ENCODE measurements around the gene DLX3. TPM values are rescaled to one million over a fixed set of nuclear protein-coding genes. Genes with fewer than 3 reads are reported as not detected.

DLX3 gene
- total RNA-seq, 2 donors from 2014 or later = not detected

GRCh38 chr17:50028736-50029120 lies 33.7 kb upstream of the DLX3 start:
- H3K4me3 Mint-ChIP-seq = no peak overlapping the region
- H3K9me3 Mint-ChIP-seq = no peaks in the 10 kb centered on the region
- peaks cover 22% of the 10 kb centered on the region for H3K27me3 Mint-ChIP-seq
- H3K4me1 Mint-ChIP-seq = peaks cover 4% of the 10 kb centered on the region
- ATAC-seq (replicated peaks) = no peak
- H3K27ac Mint-ChIP-seq = no peak overlapping the region
- no peaks in the 10 kb centered on the region for H3K36me3 Mint-ChIP-seq (ENCODE audit: low read depth)

- peaks cover 22% of the 10 kb centered on the region for H3K27me3 Mint-ChIP-seq
- H3K9me3 Mint-ChIP-seq = no peaks in the 10 kb centered on the region
- no peak overlapping the region for H3K27ac Mint-ChIP-seq
- H3K36me3 Mint-ChIP-seq (ENCODE audit: low read depth) = no peaks in the 10 kb centered on the region
- ATAC-seq (replicated peaks) = no peak
- H3K4me1 Mint-ChIP-seq = peaks cover 4% of the 10 kb centered on the region
- H3K4me3 Mint-ChIP-seq = peak overlapping the region; percentile 48
Observed at GRCh38 chr17:50027881-50028735, 33.1 kb upstream of the DLX3 start.

GRCh38 chr17:50027172-50027880 lies 32.3 kb upstream of the DLX3 start:
- Mint-ChIP-seq H3K27ac (no peak overlapping the region), H3K4me1 (peaks cover 4% of the 10 kb centered on the region), H3K9me3 (no peaks in the 10 kb centered on the region), H3K27me3 (peaks cover 22% of the 10 kb centered on the region), H3K36me3 (ENCODE audit: low read depth) (no peaks in the 10 kb centered on the region), H3K4me3 (peak overlapping the region; percentile 48)
- peak; percentile 38 for ATAC-seq (replicated peaks)

GRCh38 chr17:50026837-50027171 lies 31.8 kb upstream of the DLX3 start:
- Mint-ChIP-seq H3K36me3 (ENCODE audit: low read depth) (no peaks in the 10 kb centered on the region), H3K27me3 (peaks cover 23% of the 10 kb centered on the region), H3K4me1 (peaks cover 4% of the 10 kb centered on the region), H3K9me3 (no peaks in the 10 kb centered on the region), H3K4me3 (no peak overlapping the region), H3K27ac (no peak overlapping the region)
- ATAC-seq (replicated peaks) = peak; percentile 78

- H3K9me3 Mint-ChIP-seq = no peaks in the 10 kb centered on the region
- H3K4me1 Mint-ChIP-seq = peaks cover 4% of the 10 kb centered on the region
- no peak overlapping the region for H3K4me3 Mint-ChIP-seq
- peaks cover 26% of the 10 kb centered on the region for H3K27me3 Mint-ChIP-seq
- H3K36me3 Mint-ChIP-seq (ENCODE audit: low read depth) = no peaks in the 10 kb centered on the region
- ATAC-seq (replicated peaks) = no peak
- H3K27ac Mint-ChIP-seq = no peak overlapping the region
Observed at GRCh38 chr17:50026046-50026675, 31.1 kb upstream of the DLX3 start.

- Mint-ChIP-seq H3K27ac (no peak overlapping the region), H3K36me3 (ENCODE audit: low read depth) (no peaks in the 10 kb centered on the region)
Observed at GRCh38 chr17:50024808-50025207, 29.8 kb upstream of the DLX3 start.

GRCh38 chr17:50023520-50023919 lies 28.5 kb upstream of the DLX3 start:
- Mint-ChIP-seq H3K27me3 (peaks cover 25% of the 10 kb centered on the region), H3K9me3 (no peaks in the 10 kb centered on the region), H3K4me3 (no peak overlapping the region), H3K27ac (no peak overlapping the region), H3K36me3 (ENCODE audit: low read depth) (no peaks in the 10 kb centered on the region), H3K4me1 (peaks cover 4% of the 10 kb centered on the region)
- ATAC-seq (replicated peaks) = no peak

More at GRCh38 chr17:50024808-50025207, 29.8 kb upstream of the DLX3 start:
- H3K9me3 Mint-ChIP-seq = no peaks in the 10 kb centered on the region
- no peak overlapping the region for H3K4me3 Mint-ChIP-seq
- H3K4me1 Mint-ChIP-seq = peaks cover 4% of the 10 kb centered on the region
- ATAC-seq (replicated peaks) = no peak
- H3K27me3 Mint-ChIP-seq = peaks cover 27% of the 10 kb centered on the region

GRCh38 chr17:50022463-50023130 lies 27.6 kb upstream of the DLX3 start:
- no peaks in the 10 kb centered on the region for H3K36me3 Mint-ChIP-seq (ENCODE audit: low read depth)
- H3K4me1 Mint-ChIP-seq = peaks cover 3% of the 10 kb centered on the region
- H3K27ac Mint-ChIP-seq = no peak overlapping the region
- ATAC-seq (replicated peaks) = no peak
- no peaks in the 10 kb centered on the region for H3K9me3 Mint-ChIP-seq
- no peak overlapping the region for H3K4me3 Mint-ChIP-seq
- H3K27me3 Mint-ChIP-seq = peaks cover 17% of the 10 kb centered on the region

GRCh38 chr17:50021681-50022370 lies 26.8 kb upstream of the DLX3 start:
- ATAC-seq (replicated peaks) = no peak
- H3K27ac Mint-ChIP-seq = no peak overlapping the region
- H3K4me1 Mint-ChIP-seq = no peaks in the 10 kb centered on the region
- H3K36me3 Mint-ChIP-seq (ENCODE audit: low read depth) = no peaks in the 10 kb centered on the region
- H3K9me3 Mint-ChIP-seq = no peaks in the 10 kb centered on the region
- no peak overlapping the region for H3K4me3 Mint-ChIP-seq
- H3K27me3 Mint-ChIP-seq = peaks cover 14% of the 10 kb centered on the region

- no peak for ATAC-seq (replicated peaks)
- no peaks in the 10 kb centered on the region for H3K36me3 Mint-ChIP-seq (ENCODE audit: low read depth)
- H3K27ac Mint-ChIP-seq = no peak overlapping the region
- peaks cover 14% of the 10 kb centered on the region for H3K27me3 Mint-ChIP-seq
- H3K4me3 Mint-ChIP-seq = no peak overlapping the region
- H3K4me1 Mint-ChIP-seq = no peaks in the 10 kb centered on the region
- H3K9me3 Mint-ChIP-seq = no peaks in the 10 kb centered on the region
Observed at GRCh38 chr17:50020841-50021599, 26.0 kb upstream of the DLX3 start.

- Mint-ChIP-seq H3K4me3 (no peak overlapping the region), H3K36me3 (ENCODE audit: low read depth) (no peaks in the 10 kb centered on the region), H3K27me3 (peaks cover 24% of the 10 kb centered on the region), H3K27ac (no peak overlapping the region), H3K9me3 (peaks cover 8% of the 10 kb centered on the region), H3K4me1 (no peaks in the 10 kb centered on the region)
- ATAC-seq (replicated peaks) = no peak
Observed at GRCh38 chr17:50018909-50019308, 23.9 kb upstream of the DLX3 start.

- ATAC-seq (replicated peaks) = no peak
- no peak overlapping the region for H3K4me3 Mint-ChIP-seq
- peaks cover 38% of the 10 kb centered on the region for H3K27me3 Mint-ChIP-seq
- H3K4me1 Mint-ChIP-seq = no peaks in the 10 kb centered on the region
- H3K9me3 Mint-ChIP-seq = peaks cover 12% of the 10 kb centered on the region
- H3K36me3 Mint-ChIP-seq (ENCODE audit: low read depth) = no peaks in the 10 kb centered on the region
- no peak overlapping the region for H3K27ac Mint-ChIP-seq
Observed at GRCh38 chr17:50015146-50015545, 20.1 kb upstream of the DLX3 start.

- Mint-ChIP-seq H3K4me1 (no peaks in the 10 kb centered on the region), H3K27me3 (peaks cover 38% of the 10 kb centered on the region), H3K36me3 (ENCODE audit: low read depth) (no peaks in the 10 kb centered on the region), H3K27ac (no peak overlapping the region), H3K4me3 (no peak overlapping the region), H3K9me3 (peaks cover 12% of the 10 kb centered on the region)
- no peak for ATAC-seq (replicated peaks)
Observed at GRCh38 chr17:50014471-50015088, 19.6 kb upstream of the DLX3 start.
